GM21528 (cell line): ENCODE results near the gene CPB2.

ENCODE experiments used
- ATAC-seq: cut with Tn5 transposase; IDR thresholded peaks from one replicate; pipeline ENCODE4 v1.9.1; 2021; ENCODE audit warnings: mild to moderate bottlenecking, moderate library complexity; ENCODE audit not compliant: unreplicated experiment, low FRiP score

The CPB2 gene

DNA sequence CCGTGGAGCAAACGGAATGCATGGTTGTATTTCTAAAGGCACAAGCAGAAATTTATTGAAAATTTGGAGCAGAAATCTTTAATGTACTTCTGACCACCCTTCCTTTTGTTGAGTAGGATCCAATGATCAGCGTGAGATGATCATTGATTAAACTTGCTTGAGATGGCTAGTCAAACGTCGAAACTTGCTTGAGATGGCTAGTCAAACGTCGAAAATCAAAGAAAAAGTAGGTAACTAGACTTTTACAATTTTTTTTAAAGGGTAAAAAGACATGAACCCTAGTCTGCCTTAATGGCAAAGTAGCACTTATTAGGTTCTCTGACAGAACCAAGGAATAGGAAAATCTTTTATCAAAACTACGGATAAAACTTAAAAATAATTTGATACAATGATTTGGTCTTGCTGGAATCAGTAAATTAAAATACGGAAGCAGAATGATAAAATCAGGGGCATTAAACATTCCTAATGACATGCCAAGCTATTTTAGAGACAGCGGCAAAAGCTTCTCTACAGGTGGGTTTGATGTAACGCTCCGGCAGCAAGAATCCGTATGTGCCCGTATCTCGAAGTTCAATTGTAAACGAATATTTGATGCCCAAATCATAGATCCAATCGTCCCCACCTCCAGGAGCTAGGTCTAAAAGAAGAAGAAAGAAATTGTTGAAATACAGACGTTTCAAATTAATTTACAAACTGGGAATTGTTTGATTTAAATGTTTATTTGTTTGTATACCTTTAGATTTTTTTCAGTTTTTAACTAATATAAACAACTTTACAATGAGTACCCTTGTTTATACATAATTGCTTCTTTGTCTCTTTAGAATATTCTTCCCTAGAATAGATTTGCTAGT lies 51.4 kb downstream of the CPB2 start:
- no peak for ATAC-seq

DNA sequence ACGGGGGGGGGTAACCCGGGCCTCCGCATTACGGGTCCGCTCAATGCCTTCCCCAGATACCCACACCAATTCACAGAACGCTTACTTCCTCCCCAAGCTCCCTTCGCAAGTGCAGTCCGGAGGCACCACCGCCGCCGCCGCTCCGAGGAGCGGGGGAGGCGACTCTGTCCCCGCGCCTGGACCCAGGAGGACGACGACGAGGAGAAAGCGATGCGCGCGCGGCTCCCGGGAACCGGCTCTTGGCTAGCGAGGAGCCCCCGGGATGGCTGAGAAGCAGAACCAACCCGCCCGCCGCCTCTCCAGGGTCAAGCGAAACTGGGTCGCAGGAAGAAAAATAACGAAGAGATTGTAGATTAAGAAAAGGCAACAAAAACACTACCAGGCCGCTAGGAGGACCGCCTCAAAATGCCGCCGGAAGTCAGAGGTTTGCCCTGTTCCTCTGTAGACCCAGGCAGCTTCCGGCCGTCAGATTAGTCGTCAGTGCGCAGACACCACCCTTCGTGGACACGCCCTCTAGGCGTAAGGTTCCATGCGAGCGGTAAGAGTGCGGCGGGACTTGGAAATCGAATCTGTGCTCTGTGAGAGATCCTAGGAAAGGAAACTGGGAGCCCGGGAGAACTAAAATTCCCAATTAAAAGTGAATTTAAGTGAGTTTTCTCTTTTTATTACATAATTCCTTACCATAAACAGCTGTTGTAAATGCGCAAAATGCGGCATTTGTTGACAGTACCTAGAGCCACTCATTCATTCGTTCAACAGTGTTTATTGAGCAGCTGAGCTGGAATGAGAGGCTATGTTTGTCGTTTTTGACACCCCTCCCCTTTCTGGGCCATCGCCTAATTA lies 52.3 kb downstream of the CPB2 start, which contains the start of gene ZC3H13:
Gene ZC3H13, minus strand, starts transcription at position 428 of the 843 bp plus-strand sequence. CDS start 7,239 bp downstream, outside the sequence.
- ATAC-seq, result peak; percentile 99

DNA sequence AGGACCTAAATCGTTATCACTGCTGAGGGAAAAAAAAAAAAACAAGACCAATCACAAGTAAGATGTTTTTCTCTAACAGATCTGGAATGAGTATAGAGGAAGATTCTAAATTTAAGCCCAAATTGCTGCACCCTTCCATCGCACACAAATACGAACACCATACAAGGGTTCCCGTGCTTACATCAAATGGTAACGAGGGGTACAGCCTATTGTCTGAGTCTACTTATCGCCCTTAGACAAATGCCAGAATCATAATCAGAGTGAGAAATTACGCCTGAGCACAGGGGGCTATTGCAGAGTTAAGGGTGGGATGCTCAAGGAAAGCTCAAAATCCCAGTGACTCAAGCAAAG lies 52.9 kb downstream of the CPB2 start:
- ATAC-seq, result no peak

DNA sequence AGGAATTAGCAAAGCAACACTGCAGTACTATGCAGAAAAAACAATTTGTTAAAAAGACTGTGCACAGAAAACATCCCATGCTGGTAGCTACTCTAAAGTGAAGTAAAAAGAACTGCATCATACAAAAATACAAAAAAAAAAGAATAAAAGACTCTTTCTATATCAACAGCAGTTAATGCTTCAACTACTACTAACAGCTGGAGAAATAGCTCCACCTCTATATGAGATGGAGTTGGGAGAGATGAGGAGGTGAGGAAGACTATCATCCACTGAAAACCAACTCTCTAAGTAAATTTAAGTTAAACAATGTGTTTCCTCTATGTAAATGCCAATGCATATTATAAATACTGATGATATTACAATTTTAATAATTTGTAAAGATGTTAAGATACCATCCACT lies 54.1 kb downstream of the CPB2 start:
- ATAC-seq, result no peak

DNA sequence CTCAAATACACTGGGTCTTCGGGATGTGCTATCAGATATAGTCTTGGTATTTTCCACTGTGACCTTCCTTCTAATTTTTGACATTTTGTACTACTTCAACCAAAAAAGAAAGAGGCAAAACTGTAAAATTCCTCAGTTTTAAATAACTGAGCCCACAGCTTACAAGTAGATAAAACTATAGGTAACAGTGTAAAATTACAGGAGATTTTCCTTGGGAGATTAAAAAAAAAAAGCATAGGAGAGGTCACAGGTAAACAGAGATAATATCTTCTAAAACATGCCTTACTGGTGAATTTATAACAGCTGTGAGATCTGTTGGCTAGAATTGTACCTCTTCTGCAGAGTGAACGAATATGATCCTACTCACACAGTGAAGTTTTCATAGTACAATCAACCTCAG lies 59.4 kb downstream of the CPB2 start:
- ATAC-seq, result no peak

DNA sequence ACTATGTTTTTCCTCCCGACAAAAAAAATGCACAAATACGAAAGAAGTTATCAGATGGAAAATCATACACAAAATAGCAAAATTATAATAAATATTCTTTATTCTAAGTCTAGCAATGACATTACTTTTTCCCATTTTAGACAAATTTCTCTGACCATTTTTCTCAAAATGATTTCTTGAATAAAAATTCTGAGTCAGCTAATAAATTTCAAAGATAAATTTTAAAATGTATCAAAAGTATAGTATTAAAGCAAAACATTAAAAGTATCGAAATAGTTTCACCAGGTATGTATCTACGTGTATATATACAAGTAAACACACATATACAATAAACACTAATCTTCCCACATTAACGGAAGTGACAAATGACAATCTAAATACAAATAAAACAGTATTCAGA lies 61.2 kb downstream of the CPB2 start:
- no peak for ATAC-seq

DNA sequence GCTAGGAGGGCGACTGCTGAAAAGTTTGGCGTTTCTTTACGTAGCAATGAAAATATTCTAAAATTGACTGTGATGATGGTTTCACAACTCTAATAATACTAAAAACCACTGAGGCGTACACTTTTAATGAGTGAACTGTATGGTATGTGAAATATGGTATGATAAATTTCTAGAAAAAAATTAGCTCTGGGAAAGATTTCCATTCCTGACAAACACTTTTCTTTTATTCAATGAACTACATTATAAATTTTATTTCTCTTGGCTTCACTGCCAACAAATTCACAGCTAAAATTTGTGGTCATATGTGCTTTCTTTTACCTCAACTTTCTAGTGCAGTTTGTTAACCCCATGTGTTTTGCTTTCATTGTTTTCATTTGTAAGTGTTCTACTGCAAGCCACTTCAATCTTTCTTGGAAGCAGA lies 63.4 kb downstream of the CPB2 start:
- no peak for ATAC-seq

DNA sequence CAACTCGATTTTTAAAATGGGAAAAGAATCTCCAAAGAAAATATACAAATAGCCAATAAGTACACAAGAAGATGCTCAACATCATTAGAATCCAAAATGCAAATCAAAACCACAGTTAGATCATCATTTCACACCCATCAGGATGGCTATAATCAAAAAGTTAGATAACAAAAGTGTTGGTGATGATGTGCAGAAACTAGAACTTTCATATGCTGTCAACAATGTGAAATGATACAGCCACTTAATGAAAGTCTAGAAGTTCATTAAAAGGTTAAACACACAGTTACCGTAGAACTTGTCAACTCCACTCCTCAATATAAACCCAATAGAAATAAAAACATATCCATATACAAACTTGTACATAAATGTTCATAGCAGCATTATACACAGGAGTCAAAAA lies 64.1 kb downstream of the CPB2 start:
- ATAC-seq, result no peak

DNA sequence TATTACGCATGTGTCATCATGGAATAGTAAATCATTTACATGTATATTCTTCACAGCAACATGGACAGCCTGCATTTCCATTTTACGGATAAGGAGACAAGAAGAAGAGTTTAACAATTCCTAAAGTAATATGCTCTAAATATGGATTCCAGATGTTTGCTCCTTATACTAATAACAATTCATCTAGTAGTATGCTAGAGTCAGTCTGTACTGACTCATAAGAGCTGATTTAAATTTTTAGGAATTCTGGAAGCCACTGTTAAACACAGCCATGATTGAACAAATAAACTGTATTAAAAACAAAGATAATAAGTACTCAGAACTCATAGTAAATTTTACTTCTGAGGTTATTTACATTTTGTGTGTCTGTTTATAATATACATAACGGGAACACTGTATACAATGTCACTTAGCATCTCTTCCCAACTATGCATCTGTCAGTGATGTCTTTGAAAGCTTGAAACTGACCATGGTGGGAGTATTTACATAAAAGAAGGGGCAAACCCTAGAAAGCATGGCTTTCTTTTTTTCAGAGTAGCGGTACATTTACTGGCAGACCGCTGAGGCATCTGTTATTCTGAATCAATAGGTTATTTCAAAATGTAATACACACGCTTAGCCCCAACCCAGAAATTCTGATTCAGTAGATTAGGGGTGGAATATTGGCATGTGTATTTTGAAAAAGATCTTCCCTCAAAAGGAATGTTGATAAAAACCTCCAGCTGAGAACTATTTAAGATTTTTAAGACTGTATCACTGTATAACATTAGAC lies 65.2 kb downstream of the CPB2 start:
- ATAC-seq, result no peak

DNA sequence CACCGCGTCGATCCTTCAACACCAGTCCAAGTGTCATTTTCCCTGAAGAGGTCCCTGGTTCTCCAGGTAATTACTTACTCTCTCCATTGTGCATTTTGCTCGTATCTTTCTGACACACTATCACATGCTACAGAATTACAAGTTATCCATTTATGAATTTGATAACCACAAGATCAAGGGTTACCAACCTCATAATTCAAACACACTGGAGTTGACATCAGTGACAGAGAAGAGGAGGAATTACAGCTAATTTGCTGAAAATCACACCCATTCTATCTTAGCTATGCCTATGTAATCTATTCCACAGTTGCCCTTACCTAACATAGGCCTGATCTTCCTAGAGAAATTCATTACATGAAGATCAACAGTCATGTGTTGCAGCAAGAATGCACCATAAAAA lies 66.5 kb downstream of the CPB2 start:
- no peak for ATAC-seq

DNA sequence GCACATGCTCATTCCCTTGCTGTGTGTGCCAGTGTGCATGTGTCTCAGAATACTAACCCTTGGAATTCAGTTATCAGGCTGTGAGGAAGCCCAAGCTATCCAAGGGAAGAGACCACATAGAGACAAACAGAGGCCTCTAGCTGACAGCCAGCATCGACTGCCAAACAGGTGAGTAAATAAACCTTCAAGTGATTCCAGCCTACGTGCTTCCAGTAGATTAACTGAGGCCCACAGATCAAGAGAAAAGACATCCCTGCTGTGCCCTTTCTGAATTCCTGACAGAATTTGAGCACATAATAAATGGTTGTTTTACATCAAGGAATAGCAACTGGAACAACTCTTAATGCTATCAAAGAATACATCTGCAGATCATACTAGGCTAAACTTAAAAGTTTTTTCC lies 69.8 kb downstream of the CPB2 start:
- ATAC-seq, result no peak

DNA sequence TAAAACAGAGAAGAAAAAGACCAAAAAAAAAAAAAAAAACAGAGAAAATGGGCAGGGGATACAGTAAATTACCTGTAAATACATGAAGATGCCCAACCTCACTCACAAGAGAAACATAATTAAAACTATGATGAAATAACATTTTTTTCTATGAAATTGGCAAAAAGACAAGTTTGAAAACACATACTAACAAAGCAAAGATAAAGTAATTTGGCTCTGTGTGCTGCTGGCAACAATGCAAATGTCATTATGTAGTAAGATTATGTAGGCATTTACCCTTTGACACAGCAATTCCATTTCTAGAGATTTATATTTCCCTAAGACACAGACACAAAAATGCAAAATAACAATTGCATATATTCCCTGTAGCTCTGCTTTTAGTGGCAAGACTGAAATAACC lies 72.5 kb downstream of the CPB2 start:
- ATAC-seq, result no peak

DNA sequence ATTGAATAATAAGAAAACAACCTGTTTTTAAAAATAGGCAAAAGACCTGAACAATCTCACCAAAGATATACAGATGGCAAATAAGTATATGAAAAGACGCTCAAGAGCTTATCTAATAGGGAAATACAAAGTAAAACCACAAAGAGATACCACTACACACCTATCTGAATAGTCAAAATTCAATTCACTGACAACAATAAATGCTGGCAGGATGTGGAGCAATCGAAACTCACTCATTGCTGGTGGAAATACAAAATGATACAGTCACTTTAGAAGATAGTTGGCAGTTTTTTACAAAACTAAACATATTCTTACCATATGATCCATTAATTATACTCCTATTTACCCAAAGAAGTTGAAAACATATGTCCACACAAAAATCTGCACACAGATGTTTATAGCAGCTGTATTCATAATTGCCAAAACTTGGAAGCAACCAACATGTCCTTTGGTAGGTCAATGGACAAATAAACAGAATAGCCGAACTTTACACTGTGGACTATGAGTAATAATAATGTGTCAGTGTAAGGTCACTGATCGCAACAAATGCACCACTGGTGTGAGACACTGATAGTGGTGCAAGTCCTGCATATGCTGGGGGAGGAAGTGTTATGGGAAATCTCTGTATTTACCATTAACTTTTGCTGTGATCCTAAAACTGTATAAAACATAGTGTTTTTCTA lies 73.1 kb downstream of the CPB2 start:
- no peak for ATAC-seq

DNA sequence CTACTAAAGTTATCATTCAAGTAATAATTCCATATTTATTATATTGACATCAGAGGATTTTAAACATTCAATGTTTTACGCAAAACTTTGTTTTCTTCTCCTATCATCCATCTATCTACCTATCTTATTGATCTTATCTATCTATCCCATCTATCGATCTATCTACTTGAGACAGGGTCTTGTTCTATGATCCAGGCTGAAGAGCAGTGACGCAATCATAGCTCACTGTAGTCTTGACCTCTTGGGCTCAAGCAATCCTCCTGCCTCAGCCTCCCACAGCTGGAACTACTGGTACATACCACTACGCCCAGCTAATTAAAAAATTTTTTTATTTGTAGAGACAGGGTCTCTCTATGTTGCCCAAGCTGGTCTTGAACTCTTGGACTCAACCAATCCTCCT lies 79.7 kb downstream of the CPB2 start:
- ATAC-seq, result no peak

DNA sequence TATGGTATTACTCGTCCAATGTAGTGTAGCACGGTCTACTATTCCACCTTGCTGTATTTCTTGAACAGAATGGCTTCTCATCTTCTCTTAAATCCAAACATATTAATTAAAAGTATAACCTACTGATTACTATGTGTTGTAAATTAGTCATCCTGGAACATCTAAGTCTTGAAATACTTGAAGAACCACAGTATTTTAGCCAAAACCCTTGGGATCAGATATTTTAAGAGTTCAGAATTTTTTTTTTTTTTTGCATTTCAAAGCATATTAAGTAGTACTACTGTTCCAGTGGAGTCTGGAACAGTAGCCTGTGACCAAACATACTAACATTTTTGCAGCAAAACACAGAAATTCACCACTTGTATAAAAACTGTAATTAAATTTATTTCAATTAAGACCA lies 82.4 kb downstream of the CPB2 start:
- ATAC-seq, result no peak

DNA sequence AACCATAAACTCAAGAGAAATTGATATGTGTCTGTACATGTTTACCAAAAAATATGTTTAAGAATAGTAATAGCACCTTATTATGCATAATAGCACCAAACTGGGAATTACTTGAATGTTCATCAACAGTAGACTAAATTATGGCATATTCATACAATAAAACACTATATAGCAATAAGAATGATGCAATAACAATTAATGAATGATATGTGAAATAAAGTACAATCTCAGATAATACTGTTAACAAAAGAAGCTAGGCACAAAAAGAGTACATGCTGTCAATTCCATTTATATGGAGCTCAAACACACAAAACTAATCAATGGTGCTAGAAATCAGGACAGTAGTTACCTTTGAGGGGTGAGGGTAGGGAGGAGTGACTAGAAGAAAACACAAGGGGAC lies 88.6 kb downstream of the CPB2 start:
- no peak for ATAC-seq

DNA sequence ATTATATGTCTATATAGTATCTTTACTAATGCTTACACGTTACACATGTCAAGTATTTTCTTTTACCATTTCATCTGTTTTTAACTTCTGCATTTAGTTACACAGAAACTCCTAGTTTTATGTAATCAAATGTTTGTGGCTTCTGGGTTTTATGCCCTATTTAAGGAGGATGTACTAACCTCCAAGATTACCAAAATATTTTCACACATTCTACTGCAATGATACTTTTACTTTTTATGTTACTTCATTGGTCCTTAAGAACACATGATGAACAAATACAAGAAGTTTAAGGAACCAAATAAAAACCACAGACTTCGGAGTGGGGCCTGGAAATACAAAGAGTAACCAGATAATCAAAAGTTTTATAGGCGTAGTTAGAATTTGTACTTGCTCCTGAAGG lies 89.5 kb downstream of the CPB2 start:
- ATAC-seq, result no peak

DNA sequence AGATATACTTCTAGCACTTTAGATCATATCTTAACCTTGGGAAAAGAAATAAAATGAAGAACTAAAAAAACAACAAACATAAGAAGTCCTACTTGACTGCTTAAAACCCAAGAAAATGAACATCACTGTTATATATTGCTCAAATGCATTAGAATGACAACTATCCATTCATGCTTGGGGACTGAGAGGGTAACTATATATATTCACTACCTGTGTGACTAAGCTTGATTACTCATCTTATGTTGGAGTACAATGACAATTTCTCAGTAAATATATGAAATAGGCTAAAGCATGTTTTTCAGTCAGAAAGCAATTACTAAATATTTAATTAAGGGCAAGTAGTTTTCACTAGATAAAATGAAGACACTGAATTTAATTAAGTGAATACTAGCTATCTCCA lies 92.4 kb downstream of the CPB2 start:
- no peak for ATAC-seq

DNA sequence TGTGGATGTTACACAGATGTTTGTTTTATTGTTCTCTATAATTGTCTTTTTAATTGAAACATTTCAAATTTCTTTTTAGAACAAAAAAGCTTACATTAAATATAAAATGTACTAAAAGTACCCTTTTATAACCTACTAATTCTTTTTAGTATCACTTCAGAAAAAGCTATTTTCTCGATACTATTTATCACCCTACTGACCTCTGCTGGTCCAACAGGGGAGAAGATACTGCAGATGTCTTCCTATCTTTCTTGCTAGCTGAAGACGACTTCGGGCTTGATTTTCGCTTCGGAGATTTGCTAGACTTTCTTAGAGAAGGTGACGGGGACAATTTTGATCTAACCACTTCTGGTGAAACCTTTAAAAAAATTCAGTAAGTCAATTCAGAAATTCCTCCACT lies 94.7 kb downstream of the CPB2 start:
- no peak for ATAC-seq

DNA sequence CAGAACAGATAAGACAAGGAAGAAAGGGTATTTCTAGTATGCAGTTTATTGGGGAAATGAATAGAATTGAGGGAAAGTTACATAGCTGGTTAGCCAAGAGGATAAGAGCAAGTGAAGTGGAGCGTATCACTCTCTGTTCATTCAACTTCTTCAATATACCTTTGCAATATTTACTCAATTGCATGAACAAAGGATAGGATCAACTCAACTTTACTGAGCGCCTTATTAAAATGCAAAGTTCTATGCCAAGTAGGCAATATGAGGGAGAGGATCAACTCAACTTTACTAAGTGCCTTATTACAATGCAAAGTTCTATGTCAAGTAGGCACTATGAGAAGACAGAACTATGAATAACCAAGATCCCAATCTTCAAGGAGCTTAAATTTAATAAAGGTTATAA lies 96.2 kb downstream of the CPB2 start:
- ATAC-seq, result no peak
